Breast epithelium (tissue), 3 donors: ENCODE data around the gene KCNAB3.

Source experiments
- POLR2A ChIP-seq: fragments of 450-650 bp; IDR thresholded peaks from one replicate; pipeline ENCODE4 v1.6.1; 2016; ENCODE audit warnings: antibody characterized with exemption, mild to moderate bottlenecking, moderate library complexity
- POLR2AphosphoS5 ChIP-seq, 3 donors: sonication (generic); formaldehyde crosslinking; IDR thresholded peaks; one replicate each; pipeline ENCODE4 v1.6.1; 2017; ENCODE audit warnings: antibody characterized with exemption in 3 of 3
- TF ChIP-seq, protein P1 (sequence below), 3 donors: fragments of 450-650 bp; IDR thresholded peaks; one replicate each; pipeline ENCODE4 v1.5.1; 2016 to 2017; ENCODE audit warnings: antibody characterized with exemption in 3 of 3, mild to moderate bottlenecking in 3 of 3, moderate library complexity in 3 of 3

DNA sequence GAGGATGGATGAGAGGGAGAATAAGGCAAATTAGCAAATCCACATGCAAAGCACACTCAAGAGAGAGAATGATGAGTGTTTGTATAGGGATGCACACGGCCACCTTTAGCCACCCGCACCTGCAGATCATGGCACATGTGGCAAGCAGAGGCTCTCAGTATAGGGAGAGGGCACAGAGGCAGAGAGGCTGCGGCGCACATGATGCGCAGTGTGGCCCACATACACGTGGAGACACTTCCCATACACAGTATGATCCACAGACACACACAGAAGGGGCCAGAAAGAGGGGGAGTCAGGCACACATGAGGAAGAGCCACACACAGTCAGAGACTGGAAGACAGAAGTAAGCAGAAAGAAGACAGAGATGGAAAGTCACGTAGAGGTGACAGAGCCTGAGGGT lies 47.6 kb downstream of the KCNAB3 start:
- TF ChIP-seq, protein P1, sequence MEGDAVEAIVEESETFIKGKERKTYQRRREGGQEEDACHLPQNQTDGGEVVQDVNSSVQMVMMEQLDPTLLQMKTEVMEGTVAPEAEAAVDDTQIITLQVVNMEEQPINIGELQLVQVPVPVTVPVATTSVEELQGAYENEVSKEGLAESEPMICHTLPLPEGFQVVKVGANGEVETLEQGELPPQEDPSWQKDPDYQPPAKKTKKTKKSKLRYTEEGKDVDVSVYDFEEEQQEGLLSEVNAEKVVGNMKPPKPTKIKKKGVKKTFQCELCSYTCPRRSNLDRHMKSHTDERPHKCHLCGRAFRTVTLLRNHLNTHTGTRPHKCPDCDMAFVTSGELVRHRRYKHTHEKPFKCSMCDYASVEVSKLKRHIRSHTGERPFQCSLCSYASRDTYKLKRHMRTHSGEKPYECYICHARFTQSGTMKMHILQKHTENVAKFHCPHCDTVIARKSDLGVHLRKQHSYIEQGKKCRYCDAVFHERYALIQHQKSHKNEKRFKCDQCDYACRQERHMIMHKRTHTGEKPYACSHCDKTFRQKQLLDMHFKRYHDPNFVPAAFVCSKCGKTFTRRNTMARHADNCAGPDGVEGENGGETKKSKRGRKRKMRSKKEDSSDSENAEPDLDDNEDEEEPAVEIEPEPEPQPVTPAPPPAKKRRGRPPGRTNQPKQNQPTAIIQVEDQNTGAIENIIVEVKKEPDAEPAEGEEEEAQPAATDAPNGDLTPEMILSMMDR (IDR thresholded peaks at IDR 0.05), result no peak
- TF ChIP-seq POLR2A, result no peak
- TF ChIP-seq POLR2AphosphoS5 (IDR thresholded peaks at IDR 0.05), result no peak
